HepG2 (cell line): Measurements from ENCODE around the gene FAM219A. TPM values are rescaled to one million over a fixed set of nuclear protein-coding genes. Genes with fewer than 3 reads are reported as not detected.

ENCODE experiments used
- BORCS8-MEF2B ChIP-seq: sonication (generic); formaldehyde crosslinking; IDR thresholded peaks from 2 replicates; pipeline ENCODE4 v1.8.0; 2022; ENCODE audit warnings: mild to moderate bottlenecking, missing genetic modification reagents
- DDIT3 ChIP-seq: sonication (generic); formaldehyde crosslinking; IDR thresholded peaks from 2 replicates; pipeline ENCODE4 v1.4.0; 2020; ENCODE audit warnings: mild to moderate bottlenecking, missing genetic modification reagents
- GMEB1 ChIP-seq: sonication (generic); formaldehyde crosslinking; IDR thresholded peaks from 2 replicates; pipeline ENCODE4 v1.5.1; 2020; ENCODE audit warnings: missing genetic modification reagents, mild to moderate bottlenecking, borderline replicate concordance
- HNF1B ChIP-seq: sonication (generic); formaldehyde crosslinking; IDR thresholded peaks from 2 replicates; pipeline ENCODE4 v1.5.1; 2020; ENCODE audit warnings: mild to moderate bottlenecking, moderate library complexity, missing genetic modification reagents
- ISL2 ChIP-seq: sonication (generic); formaldehyde crosslinking; IDR thresholded peaks from 2 replicates; pipeline ENCODE4 v1.5.0; 2020; ENCODE audit warnings: missing genetic modification reagents
- JUND ChIP-seq: sonication (generic); formaldehyde crosslinking; IDR thresholded peaks from 2 replicates; pipeline ENCODE4 v1.8.0; 2022; ENCODE audit warnings: mild to moderate bottlenecking, missing genetic modification reagents
- KLF16 ChIP-seq, 2 experiments: sonication (generic) in 1 of 2; formaldehyde crosslinking in 1 of 2; IDR thresholded peaks; 2 replicates each; pipeline versions ENCODE4 v1.6.1 to v1.8.0; 2016 to 2023; ENCODE audit warnings: missing genetic modification reagents in 2 of 2, missing compliant biosample characterization in 1 of 2
- NCOA1 ChIP-seq: sonication (generic); formaldehyde crosslinking; IDR thresholded peaks from 2 replicates; pipeline ENCODE4 v1.9.0; 2021; ENCODE audit warnings: missing genetic modification reagents
- RNF2 ChIP-seq: fragments of 450-650 bp; conservative IDR thresholded peaks from 2 replicates; pipeline ENCODE4 v1.6.1; 2016; ENCODE audit warnings: low read depth
- SP5 ChIP-seq: IDR thresholded peaks from 2 replicates; pipeline ENCODE4 v1.6.1; 2016; ENCODE audit warnings: low read depth, borderline replicate concordance
- ZBTB4 ChIP-seq: sonication (generic); formaldehyde crosslinking; IDR thresholded peaks from 2 replicates; pipeline ENCODE4 v1.4.0; 2020; ENCODE audit warnings: missing genetic modification reagents, mild to moderate bottlenecking, borderline replicate concordance
- ZNF142 ChIP-seq: sonication (generic); formaldehyde crosslinking; IDR thresholded peaks from 2 replicates; pipeline ENCODE4 v1.4.0; 2020; ENCODE audit warnings: missing genetic modification reagents
- ZNF20 ChIP-seq: sonication (generic); formaldehyde crosslinking; IDR thresholded peaks from 2 replicates; pipeline ENCODE4 v1.4.0; 2020; ENCODE audit warnings: mild to moderate bottlenecking, moderate library complexity, missing genetic modification reagents
- ZNF441 ChIP-seq: sonication (generic); formaldehyde crosslinking; IDR thresholded peaks from 2 replicates; pipeline ENCODE4 v1.7.0; 2021; ENCODE audit warnings: missing genetic modification reagents, borderline replicate concordance
- ZNF496 ChIP-seq: sonication (generic); formaldehyde crosslinking; IDR thresholded peaks from 2 replicates; pipeline ENCODE4 v1.8.1; 2023; ENCODE audit warnings: mild to moderate bottlenecking, moderate library complexity, missing genetic modification reagents; ENCODE audit not compliant: insufficient replicate concordance
- ZNF564 ChIP-seq: sonication (generic); formaldehyde crosslinking; IDR thresholded peaks from 2 replicates; pipeline ENCODE4 v1.8.1; 2023; ENCODE audit warnings: mild to moderate bottlenecking, missing genetic modification reagents
- polyA plus RNA-seq, 8 experiments: library from polyadenylated mRNA; depleted of rRNA in 3 of 8; stranded (reverse) in 7 of 8; unstranded in 1 of 8; fragments of >200 nt; fragmentation: Illumina TruSeq in 4 of 8; extraction: Trizol in 4 of 8; gene quantifications; 2 replicates each; pipeline versions ENCODE4 v1.2.1 to v1.2.3, GENCODE V29; 2011 to 2016; ENCODE audit warnings: low read depth in 4 of 8, missing spikeins in 1 of 8, mixed read lengths in 1 of 8; ENCODE audit not compliant: insufficient read depth in 1 of 8
- total RNA-seq, 5 experiments: library from RNA; depleted of rRNA; stranded (reverse); fragments of >200 nt; fragmentation: Illumina TruSeq; extraction: Trizol; gene quantifications; 2 replicates each; pipeline ENCODE4 v1.2.3, GENCODE V29; 2016; ENCODE audit warnings: low read depth in 1 of 5

The FAM219A gene
- total and polyA plus RNA-seq, 2 of the 13 experiments (the other 11 are each of a cell fraction or from before 2014, with no cell fraction given) = 3.9 to 6.4 TPM

- TF ChIP-seq ZNF142 (CRISPR knock-in tag) (no peak), NCOA1 (CRISPR knock-in tag) (no peak), JUND (CRISPR knock-in tag) (no peak), ZBTB4 (no peak), BORCS8-MEF2B (CRISPR knock-in tag) (peak; percentile 50; the same call in 1 of the 2 replicates), ISL2 (no peak), ZNF496 (no peak), RNF2 (no peak), DDIT3 (CRISPR knock-in tag) (no peak), SP5 (CRISPR knock-in tag) (no peak), HNF1B (CRISPR knock-in tag) (no peak), ZNF20 (CRISPR knock-in tag) (no peak), ZNF564 (CRISPR knock-in tag) (no peak), GMEB1 (CRISPR knock-in tag) (no peak), KLF16 (CRISPR knock-in tag; IDR thresholded peaks at IDR 0.05) (peak in 1 of 2 experiments; percentile 28; a peak in 1 of 4 replicates), ZNF441 (peak; percentile 60; the same call in 1 of the 2 replicates)
Observed at GRCh38 chr9:34413231-34413852, 45.0 kb downstream of the FAM219A start (continued).
